GM19035 (cell line): Measurements from ENCODE around the gene CTRB2.
A peak's percentile ranks its signal among the peaks of the same experiment; 100 is the strongest.
"Not testable (repeated sequence)": the region's sequence is repeated elsewhere in the genome, so short reads cannot be mapped to it uniquely, and the experiment has no call there.

ENCODE experiments used
- ATAC-seq: cut with Tn5 transposase; IDR thresholded peaks from one replicate; pipeline ENCODE4 v1.9.1; 2021; ENCODE audit not compliant: unreplicated experiment

CTRB2 gene

DNA sequence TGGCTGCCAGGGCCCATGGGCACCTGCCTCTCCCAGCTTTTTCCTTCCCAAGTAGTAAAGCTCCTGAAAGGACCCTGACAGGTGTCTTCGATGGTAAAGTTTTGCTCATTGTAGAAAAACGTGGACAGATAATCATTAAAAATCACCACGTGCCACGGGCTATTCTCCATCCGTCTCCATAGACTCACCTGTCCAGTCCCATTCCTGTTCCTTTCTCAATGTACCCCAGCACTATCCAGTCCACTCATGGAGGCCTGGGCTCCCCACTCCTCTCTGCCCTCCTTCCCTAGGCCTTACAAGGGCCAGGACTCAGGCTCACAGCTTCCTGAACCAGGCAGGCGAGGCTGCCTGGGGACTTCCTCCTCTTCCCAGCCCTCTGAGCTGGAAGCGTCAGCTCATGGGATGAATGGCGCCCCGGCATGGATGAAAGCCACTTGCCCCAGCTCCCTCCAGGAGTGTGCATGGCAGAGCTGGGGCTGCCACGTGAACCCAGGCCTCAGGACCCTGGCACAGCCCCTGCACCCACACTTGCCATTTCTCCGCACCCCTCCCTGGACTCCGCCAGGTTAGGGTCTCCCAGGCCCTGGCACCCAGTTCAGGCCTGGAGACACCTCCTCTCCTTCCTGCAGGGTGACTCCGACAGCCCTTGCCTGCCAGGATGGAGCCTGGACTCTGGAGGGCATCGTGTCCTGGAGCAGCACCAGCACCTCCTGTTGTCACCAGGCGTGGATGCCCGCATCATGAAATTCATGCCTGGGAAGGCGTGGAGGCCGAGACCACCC lies 20.6 kb upstream of the CTRB2 start:
- no peak for ATAC-seq

DNA sequence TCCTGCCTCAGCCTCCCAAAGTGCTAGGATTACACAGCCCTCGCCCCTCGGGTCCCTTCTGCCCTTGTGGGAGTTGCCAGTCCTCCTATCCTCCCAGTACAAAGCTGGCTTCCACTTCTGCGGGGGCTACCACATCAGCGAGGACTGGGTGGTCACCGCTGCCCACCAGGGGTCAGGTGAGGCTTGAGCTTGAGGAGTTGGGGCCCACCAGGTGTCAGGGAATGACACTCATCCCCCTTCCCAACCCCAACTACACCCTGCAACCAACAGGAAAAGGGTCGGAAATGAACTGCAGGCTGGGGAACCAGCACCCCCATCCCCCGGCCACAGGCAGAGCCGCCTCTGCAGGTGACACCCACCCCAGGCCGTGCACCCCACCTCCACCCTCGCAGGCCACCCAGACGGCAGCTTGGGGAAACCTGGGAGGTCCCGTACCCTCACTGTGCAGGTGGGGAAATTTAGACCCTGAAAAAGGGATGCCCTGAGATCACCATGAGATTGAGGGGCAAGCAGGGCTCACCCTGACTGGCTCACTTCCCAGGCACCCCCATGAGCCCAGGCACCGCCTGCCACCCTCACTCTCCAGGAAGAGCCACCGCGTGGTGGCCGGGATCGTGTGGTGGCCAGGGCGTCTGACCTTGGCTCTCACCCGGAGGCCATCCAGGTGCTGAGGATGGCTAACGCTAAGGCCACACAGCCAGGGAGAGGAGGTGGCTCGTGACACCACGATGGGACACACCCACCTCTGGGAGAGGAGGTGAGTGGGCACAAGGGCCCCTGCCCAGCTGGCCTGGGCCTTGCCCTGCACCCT lies 19.8 kb upstream of the CTRB2 start:
- no peak for ATAC-seq

DNA sequence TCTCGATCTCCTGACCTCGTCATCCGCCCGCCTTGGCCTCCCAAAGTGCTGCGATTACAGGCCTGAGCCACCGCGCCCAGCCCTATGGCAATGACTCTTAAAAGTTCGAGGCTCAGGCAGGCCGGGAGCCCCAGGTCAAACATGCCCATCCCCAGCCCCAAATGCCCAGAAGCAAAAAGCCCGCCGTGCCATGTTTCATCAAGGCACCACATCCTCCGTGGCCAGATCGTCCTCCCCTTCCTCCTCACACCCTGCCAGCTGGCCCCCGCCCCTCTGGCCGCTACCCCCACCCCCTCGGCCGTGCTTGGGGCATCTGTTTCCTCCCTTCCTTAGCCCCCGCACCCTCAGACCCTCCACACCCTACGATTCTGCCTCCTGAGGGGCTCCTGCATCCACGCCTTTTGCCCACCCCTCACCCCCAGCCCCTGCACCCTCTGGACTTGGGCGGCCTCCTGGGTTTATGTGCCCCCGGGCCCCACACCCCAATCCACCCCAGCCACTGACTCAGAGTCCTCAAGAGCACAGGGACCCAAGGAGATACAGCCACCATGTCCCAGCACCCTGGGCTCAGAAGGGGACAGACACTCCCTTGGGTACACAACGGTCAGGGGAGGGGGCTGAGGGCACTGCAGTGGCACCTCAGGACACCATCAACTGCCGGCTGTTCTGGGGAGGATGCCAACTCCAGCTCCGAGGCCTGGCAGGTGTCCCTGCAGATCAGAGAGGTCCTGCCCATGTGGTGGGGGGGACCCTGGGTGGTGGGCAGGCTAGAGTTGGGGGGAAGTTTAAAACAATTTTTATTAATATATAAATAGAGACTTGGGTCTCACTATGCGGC lies 18.9 kb upstream of the CTRB2 start:
- no peak for ATAC-seq

DNA sequence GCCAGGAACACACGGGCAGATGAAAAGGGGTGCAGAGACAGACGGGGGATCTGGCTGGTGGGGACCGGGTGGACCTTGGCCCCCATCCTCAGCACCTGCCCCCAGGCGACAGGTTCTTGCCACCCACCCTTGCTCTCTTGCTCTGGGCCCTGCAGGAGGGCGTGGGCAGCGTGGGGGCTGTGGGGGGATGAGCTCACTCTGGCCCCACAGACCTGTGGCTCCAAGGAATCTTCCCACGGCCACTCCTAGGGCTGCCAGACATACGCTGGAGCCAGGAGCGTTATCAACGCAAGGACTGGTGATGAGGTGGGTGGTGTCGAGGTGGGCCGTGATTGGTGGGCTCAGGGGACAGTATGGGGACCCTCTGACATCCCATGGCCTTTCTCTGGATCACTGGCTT lies 18.1 kb upstream of the CTRB2 start:
- no peak for ATAC-seq

DNA sequence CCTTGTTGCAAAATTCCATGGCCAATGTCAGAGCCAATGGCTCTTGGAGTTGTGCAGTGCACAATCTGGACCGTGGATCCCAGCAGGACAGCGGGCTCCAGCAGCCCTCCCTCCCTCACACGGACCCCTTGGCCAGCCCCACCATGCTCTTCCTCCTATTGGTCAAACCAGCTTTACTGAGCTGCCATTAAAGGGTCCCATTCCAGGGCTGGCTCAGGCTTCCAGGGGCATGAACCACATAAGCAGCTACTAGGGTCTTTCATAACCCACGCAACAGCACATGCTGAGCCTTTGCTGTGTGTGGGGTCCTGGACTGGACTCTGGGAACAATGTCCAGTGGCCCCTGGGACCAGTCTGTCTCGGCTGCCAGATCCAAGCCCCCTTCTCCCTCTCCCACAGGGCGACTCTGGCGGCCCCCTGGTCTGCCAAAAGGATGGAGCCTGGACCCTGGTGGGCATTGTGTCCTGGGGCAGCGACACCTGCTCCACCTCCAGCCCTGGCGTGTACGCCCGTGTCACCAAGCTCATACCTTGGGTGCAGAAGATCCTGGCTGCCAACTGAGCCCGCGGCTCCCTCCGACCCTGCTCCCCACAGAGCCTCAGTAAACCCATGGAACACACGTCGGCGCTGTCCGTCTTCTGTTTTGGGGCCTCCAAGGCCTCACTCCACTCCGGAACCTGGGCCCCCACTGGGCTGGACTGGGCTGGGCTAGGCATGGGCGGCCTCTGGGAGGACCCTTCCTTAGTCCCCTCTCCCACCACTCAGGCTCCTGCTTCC lies 17.5 kb upstream of the CTRB2 start:
- no peak for ATAC-seq

DNA sequence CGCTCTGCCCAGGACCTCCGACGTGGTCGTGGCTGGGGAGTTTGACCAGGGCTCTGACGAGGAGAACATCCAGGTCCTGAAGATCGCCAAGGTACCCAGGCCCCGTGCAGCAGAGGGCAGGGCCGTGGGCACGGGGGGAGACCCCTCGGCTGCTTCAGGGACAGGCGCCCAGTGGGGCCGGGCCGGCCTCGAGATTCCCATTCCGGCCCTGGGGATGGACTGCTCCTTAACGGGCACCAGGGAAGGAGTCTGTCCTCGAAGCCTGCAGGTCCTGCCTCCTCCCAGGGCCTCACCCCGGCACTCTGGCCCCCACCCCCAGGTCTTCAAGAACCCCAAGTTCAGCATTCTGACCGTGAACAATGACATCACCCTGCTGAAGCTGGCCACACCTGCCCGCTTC lies 16.2 kb upstream of the CTRB2 start:
- ATAC-seq: not testable (repeated sequence)

DNA sequence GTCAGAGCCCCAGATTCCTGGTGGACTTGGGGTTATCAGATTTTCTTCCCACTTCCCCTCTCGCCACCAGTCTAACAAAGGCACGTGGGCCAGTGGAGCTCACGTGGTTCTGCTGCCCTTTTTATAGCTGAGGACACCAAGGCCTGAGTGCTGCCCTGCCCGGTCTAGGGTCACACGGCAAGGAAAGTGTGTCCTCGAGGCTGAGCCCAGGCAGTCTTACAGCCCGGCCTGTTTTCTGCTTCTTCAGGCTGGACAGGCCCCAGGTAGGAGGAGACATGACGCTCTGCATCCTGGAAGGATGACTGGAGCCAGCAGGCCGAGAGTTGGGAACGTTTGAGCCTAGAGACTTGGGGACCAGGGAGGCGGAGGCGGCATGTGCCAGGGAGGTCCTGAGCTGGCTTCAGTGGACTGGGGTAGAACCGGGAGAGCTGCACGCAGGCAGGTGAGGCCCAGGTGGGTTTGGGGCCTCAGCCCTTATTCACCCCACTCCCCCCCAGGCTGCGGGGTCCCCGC lies 15.4 kb upstream of the CTRB2 start:
- no peak for ATAC-seq

DNA sequence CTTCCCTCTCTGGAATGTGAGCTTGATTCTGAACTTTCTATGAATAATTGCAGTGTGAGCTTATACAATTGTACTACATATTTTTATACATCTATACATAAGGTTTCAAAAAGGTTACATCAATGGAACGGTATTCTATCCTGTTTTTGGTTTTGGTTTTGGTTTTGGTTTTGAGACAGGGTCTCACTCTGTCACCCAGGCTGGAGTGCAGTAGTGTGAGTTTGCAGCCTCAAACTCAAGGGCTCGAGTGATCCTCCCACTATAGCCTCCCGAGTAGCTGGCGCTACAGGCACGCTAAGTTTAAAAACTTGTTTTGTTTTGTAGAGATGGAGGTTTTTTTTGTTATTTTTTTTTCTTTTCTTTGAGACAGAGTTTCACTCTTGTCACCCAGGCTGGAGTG lies 12.9 kb upstream of the CTRB2 start:
- ATAC-seq: peak; percentile 58

DNA sequence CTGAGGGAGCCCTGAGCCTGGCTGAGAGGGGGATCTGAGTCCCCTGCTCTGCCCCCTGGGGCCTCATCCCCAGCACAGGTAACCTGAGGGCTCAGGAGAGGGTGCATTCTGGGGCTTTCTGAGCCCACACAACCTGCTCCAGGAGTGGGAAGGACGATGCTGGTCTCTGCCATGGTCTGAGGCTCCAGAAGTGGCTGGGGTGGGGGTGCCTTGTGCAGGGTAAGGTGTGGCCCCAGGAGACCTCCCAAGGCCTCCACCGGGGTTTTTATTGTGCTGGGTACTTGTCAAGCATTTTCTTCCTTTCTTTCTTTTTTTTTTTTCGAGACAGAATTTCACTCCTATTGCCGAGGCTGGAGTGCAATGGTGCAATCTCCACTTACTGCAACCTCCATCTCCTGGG lies 12.1 kb upstream of the CTRB2 start:
- ATAC-seq: no peak

DNA sequence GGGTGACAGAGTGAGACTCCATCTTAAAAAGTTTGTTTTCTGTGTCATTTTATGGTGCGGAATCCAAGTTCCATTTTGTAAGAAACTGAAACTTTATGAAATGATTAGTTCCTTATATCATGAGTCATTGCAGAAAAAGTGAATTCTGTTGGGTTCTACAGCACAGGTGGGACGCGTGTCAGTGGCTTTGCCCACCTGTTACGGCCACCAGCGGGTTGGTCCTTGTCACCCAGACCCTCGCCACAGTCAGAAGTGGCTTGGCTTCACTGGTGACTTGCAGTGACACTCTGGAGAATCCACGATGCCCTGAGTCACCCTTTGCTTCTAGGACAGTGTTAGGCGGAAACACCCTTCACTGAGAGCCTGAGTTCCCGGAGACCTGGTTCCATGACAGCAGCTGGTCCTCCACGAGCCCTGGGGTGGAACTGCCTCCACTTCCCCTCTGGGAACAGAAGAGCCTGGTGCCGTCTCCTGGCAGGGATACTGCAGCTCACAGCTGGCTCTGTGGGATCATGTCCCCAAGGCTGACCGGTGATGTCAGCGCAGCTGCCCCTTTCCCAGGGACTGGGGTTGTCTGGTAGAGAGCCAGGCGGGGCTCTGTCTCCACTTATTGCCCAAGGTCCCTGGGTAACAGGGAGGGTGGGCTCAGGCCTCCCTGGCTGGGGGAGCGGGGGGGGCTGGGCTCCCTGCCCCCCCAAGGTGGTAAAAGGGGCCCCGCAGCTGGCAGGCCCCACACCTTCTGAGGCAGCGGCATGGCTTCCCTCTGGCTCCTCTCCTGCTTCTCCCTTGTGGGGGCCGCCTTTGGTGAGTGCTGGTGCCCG lies 11.5 kb upstream of the CTRB2 start, which contains the start of gene CTRB1:
CTRB1 (plus strand) TSS at position 733 of the 821 bp plus-strand sequence; CDS start at position 753, 20 bp downstream.
- ATAC-seq: peak; percentile 54

DNA sequence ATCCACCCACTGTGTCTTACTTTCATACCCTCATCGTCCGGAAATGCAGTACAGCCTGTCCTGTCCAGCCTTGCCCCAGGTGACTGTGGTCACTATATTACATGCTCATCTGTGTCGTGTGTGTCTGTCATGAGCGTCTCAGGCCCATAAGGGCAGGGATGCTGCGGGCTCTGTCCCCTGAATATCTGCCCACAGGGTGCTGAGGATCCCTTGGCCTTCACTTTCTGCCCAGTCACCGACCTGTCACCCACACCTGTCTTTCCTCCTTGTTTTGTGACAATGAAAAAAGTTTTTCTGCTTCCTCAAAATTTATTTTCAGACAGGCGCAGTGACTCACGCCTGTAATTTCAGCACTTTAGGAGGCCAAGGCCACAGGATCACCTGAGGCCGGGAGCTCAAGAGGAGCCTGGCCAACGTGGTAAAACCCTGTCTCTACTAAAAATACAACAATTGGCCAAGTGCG lies 10.5 kb upstream of the CTRB2 start:
- ATAC-seq: no peak

DNA sequence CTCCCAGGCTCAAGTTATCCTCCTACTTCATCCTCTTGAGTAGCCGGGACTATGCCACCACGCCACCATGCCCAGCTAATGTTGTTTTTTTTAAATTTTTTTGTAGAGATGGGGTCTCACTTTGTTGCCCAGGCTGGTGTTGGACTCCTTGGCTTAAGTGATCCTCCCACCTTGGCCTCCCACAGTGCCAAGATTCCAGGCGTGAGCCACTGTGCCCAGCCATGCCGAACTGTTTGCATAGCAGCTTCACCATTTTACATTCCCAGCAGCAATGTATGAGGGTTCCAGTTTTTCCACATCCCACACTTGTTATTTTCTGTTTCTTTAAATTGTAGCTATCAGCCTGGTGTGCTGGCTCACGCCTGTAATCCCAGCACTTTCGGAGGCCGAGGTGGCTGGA lies 9.6 kb upstream of the CTRB2 start:
- no peak for ATAC-seq

DNA sequence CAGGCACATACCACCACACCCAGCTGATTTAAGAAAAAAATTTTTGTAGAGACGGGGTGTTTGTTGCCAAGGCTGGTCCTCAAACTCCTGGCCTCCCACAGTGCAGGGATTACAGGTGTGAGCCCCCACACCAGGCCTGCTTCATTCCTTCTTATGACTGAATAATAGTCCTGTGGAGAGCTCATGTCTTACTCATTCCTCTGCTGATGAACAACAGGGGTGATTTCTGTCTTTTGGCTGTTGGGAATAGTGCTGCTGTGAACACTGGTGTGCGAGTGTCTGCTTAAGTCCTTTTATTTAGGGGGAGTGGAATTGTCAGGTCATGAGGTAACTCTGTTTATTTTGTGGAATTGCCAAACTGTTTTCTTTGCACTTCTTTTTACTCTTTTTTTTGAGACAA lies 9.2 kb upstream of the CTRB2 start:
- ATAC-seq: no peak

DNA sequence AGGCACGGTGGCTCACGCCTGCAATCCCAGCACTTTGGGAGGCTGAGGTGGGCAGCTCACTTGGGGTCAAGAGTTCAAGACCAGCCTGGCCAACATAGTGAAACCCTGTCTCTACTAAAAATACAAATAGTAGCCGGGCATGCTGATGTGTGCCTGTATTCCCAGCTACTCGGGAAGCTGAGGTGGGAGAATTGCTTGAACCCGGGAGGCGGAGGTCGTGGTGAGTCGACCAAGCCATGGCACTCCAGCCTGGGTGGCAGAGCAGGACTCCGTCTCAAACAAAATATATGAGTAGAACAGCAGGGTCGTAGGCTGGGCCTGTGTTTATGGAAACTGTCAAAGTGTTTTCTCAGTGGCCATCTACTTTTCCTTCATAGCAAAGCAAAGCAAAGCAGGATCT lies 4.3 kb upstream of the CTRB2 start:
- ATAC-seq: not testable (repeated sequence)

DNA sequence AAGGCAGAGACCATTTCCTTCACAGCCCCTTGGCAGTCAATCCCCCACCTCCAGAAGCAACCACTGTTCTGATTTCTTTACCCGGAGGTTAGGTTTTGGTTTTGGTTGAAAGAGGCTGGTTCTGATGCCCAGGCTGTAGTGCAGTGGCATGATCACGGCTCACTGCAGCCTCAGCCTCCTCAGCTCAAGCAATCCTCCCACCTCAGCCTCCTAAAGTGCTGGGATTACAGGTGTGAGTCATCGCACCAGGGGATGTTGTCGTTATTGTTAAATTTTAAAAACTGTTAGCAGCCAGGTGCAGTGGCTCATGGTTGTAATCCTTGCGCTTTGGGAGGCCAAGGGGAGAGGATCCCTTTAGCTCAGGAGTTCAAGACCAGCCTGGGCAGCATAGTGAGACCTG lies 3.0 kb upstream of the CTRB2 start:
- no peak for ATAC-seq

DNA sequence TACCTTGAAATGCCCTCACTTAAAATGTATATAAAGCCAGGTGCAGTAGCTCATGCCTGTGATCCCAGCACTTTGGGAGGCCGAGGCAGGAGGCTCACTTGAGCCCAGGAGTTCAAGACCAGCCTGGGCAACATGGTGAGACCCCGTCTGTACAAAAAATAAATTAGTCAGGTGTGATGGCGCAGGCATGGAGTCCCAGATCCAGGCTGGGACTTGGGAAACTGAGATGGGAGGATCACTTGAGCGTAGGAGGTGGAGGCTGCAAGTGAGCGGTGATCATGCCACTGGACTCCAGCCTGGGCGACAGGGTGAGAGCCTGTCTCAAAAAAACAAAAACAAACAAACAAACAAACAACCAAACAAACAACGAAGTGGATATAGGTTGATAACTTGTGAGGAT lies 2.6 kb upstream of the CTRB2 start:
- ATAC-seq: not testable (repeated sequence)

DNA sequence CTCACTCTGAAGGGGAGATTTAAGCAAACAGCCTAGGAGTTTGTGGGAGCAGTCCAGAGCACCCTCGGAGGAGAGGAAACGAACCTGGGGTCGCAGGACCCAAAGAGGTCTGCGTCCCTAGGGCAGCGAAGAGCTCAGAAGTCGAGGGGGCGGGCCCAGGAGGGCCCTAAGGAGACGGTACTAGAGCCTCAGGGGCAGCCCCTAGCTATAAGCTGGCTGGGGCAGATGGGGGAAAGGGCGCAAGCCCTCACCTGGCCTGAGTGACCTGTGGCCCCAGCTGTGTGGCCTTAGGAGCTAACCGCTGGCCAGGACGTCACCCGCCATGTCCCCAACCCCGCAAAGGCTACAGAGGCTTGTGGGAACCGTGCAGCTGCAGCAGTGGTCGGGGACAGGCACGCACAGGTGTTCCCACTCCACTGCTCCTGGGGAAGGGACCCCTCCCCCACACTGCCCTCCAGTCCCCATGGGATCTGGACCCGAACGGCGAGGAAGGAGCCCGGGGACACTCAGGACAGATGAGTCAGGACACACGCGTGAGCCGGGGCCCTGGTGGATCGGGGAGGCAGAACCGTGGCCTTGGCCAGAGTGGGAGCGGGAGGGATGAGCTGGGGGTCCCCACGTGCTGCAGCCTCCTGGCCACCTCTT lies 2.0 kb upstream of the CTRB2 start:
- no peak for ATAC-seq

DNA sequence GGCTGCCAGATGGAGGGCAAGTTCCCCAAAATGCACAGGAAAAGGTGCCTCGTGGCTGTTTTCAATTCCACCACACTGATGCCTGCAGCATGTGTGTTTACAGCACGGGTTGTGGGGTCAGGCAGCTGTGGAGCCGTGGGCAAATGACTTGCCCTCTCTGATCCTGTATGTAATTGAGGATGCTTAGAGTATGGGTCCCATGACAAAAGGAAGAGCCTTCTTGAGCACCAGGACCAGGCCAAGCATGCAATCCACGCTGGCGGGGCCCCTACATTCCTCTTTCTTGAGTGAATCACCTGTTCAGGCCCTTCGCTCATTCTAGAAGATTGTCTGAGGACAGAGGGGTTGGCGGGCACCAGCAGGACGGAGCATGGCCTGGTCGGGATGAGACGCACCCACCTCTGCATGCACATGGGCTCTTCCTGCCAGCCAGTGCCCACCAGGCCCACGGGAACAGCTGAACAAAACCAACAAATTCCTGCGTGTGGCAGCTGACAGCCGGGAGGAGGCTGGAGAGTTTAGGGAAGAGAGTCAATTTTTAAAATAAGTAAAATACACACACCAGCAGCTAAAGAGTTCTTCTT lies 1.4 kb upstream of the CTRB2 start:
- no peak for ATAC-seq

DNA sequence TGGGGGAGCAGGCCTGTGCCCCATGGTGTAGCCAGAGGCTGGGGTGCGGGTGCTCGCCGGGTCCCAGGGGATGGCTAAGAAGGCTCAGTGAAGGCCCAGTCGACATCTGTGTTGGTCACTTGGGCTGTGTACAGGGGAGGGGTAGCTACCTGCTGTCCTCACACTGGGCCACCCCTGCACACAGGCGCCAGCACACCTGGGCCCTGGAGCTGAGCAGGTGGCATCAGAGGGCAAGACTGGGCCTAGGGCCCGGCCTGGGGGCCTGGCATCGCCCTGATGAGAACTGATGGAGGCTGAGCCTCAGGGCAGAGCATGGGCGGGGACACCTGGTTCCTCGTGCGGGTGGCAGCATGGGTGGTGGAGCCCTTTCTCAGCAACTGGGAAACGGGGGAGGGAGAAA lies 870 bp upstream of the CTRB2 start:
- no peak for ATAC-seq
